GM23338 (cell line): ENCODE measurements around the gene PAMR1. TPM values are rescaled to one million over a fixed set of nuclear protein-coding genes. Genes with fewer than 3 reads are reported as not detected.
"Not testable (repeated sequence)": the region's sequence is repeated elsewhere in the genome, so short reads cannot be mapped to it uniquely, and the experiment has no call there.

Experiments used
- ATAC-seq: fragments of 200-7000 bp; cut with Tn5 transposase; 3 replicates; pipeline ENCODE4 v1.9.1; 2020
- DNase-seq: peaks from one replicate; pipeline ENCODE4 v3.0.0-alpha.2; 2015; ENCODE audit warnings: low spot score
- H2AFZ ChIP-seq: fragments of 200-600 bp; sonication (generic); 2 replicates; pipeline ENCODE4 v1.8.0; 2016; ENCODE audit warnings: antibody characterized with exemption, mild to moderate bottlenecking, moderate library complexity
- H3F3A ChIP-seq: fragments of 200-600 bp; sonication (generic); replicated peaks from 2 replicates; pipeline ENCODE4 v1.8.0; 2017; ENCODE audit warnings: antibody characterized with exemption, mixed run types, low read depth
- H3K27ac ChIP-seq: fragments of 200-600 bp; sonication (generic); 2 replicates; pipeline ENCODE4 v1.6.1; 2016; ENCODE audit warnings: low read depth
- H3K27me3 ChIP-seq: fragments of 200-600 bp; sonication (generic); 2 replicates; pipeline ENCODE4 v1.8.0; 2016; ENCODE audit warnings: mild to moderate bottlenecking, mixed run types, moderate library complexity; ENCODE audit not compliant: insufficient read depth
- H3K36me3 ChIP-seq: fragments of 200-600 bp; sonication (generic); 2 replicates; pipeline ENCODE4 v1.8.0; 2016; ENCODE audit warnings: mild to moderate bottlenecking; ENCODE audit not compliant: insufficient read depth
- H3K4me1 ChIP-seq: fragments of 200-600 bp; sonication (generic); 2 replicates; pipeline ENCODE4 v1.8.0; 2016; ENCODE audit warnings: mild to moderate bottlenecking, moderate library complexity; ENCODE audit not compliant: insufficient read depth
- H3K4me2 ChIP-seq: fragments of 200-600 bp; sonication (generic); 2 replicates; pipeline ENCODE4 v1.7.1; 2017; ENCODE audit warnings: mixed run types
- H3K4me3 ChIP-seq: fragments of 200-600 bp; sonication (generic); 2 replicates; pipeline ENCODE4 v1.6.1; 2016; ENCODE audit warnings: mixed run types
- H3K79me2 ChIP-seq: fragments of 200-600 bp; sonication (generic); replicated peaks from 2 replicates; pipeline ENCODE4 v1.8.0; 2017; ENCODE audit warnings: mild to moderate bottlenecking; ENCODE audit not compliant: insufficient read depth
- H3K9me2 ChIP-seq: fragments of 200-600 bp; sonication (generic); 2 replicates; pipeline ENCODE4 v1.8.0; 2017; ENCODE audit not compliant: insufficient read depth
- H4K20me1 ChIP-seq: fragments of 200-600 bp; sonication (generic); replicated peaks from 2 replicates; pipeline ENCODE4 v1.8.0; 2017; ENCODE audit warnings: mild to moderate bottlenecking; ENCODE audit not compliant: insufficient read depth
- H3K27ac Mint-ChIP-seq: 2 replicates; pipeline ENCODE4 v1.8.0; 2020; ENCODE audit warnings: inconsistent platforms, mild to moderate bottlenecking, moderate library complexity, mixed read lengths
- H3K27me3 Mint-ChIP-seq: 3 replicates; pipeline ENCODE4 v1.8.0; 2022; ENCODE audit warnings: low read depth, mild to moderate bottlenecking, moderate library complexity, mixed read lengths, inconsistent platforms; ENCODE audit not compliant: insufficient read depth, poor library complexity
- H3K36me3 Mint-ChIP-seq: 3 replicates; pipeline ENCODE4 v1.8.0; 2021; ENCODE audit warnings: low read depth, mild to moderate bottlenecking, inconsistent platforms, moderate library complexity, mixed read lengths
- H3K4me1 Mint-ChIP-seq: 3 replicates; pipeline ENCODE4 v1.8.0; 2020; ENCODE audit warnings: mild to moderate bottlenecking, inconsistent platforms, mixed read lengths
- H3K4me3 Mint-ChIP-seq: 3 replicates; pipeline ENCODE4 v1.8.0; 2021; ENCODE audit warnings: moderate library complexity, mild to moderate bottlenecking, inconsistent platforms, mixed read lengths
- H3K9me3 Mint-ChIP-seq: 3 replicates; pipeline ENCODE4 v1.8.0; 2020; ENCODE audit warnings: moderate library complexity, mild to moderate bottlenecking, inconsistent platforms, mixed read lengths
- NANOG ChIP-seq: IDR thresholded peaks from 2 replicates; pipeline ENCODE4 v1.6.1; 2016; ENCODE audit warnings: antibody characterized with exemption, borderline replicate concordance
- ZNF114 ChIP-seq: fragments of 250-450 bp; sonication (Bioruptor Pico); IDR thresholded peaks from 2 replicates; pipeline ENCODE4 v1.5.0; 2020; ENCODE audit warnings: mild to moderate bottlenecking, moderate library complexity
- ZNF462 ChIP-seq: fragments of 250-450 bp; sonication (Bioruptor Pico); IDR thresholded peaks from 2 replicates; pipeline ENCODE4 v1.5.0; 2020; ENCODE audit warnings: mild to moderate bottlenecking, moderate library complexity
- polyA plus RNA-seq: library from polyadenylated mRNA; unstranded; fragments of >200 nt; fragmentation: Nextera tagmentation; extraction: Ambion mirVana; gene quantifications from 2 replicates; pipeline ENCODE4 v1.2.1, GENCODE V29; 2016
- total RNA-seq: library from RNA; depleted of rRNA; stranded (reverse); fragments of >200 nt; shearing (Covaris generic); gene quantifications from 2 replicates; pipeline ENCODE4 v1.2.3, GENCODE V29; 2014

PAMR1 gene
- total and polyA plus RNA-seq, 2 experiments from 2014 or later: 1.6 to 3.1 TPM

DNA sequence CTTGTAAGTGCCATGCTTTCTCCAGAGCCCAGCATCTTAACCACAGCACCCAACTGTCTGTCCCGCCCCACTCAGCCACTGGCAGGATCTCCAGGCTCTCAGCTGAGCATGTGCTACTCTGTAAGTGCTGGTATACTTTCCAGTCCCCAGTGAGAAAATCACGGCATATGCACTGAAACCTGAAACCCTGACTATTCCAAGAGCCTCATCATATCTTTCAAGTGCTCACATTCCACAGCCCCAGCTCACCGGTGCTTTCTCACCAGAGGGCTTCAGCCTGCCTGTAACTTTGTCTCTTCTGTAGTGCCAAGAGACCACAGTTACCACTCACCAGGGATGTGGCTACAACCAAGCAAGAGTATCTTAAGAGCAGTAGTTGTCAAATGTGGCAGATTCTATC, 24.4 kb upstream of the PAMR1 start (continued):
- no peak for TF ChIP-seq ZNF462
- no peak for TF ChIP-seq NANOG

- Histone ChIP-seq H2AFZ (peak overlapping the region; percentile 59; the same call in 1 of the 2 replicates), H3K4me2 (peak overlapping the region; percentile 62; the same call in 1 of the 2 replicates), H3K9me2 (no peaks in the 10 kb centered on the region), H3F3A (no peaks in the 10 kb centered on the region), H3K4me3 (no peak overlapping the region), H4K20me1 (no peaks in the 10 kb centered on the region), H3K36me3 (no peaks in the 10 kb centered on the region), H3K27me3 (no peaks in the 10 kb centered on the region), H3K4me1 (peaks cover 8% of the 10 kb centered on the region), H3K79me2 (no peaks in the 10 kb centered on the region), H3K27ac (peak overlapping the region; percentile 39; the same call in 1 of the 2 replicates)
- no peak for TF ChIP-seq ZNF114 (CRISPR knock-in tag)
- peak; percentile 78; the same call in 1 of the 2 replicates for TF ChIP-seq ZNF462
- ATAC-seq: peak; percentile 92
- Mint-ChIP-seq H3K4me1 (peaks cover 16% of the 10 kb centered on the region), H3K27ac (no peak overlapping the region), H3K36me3 (no peaks in the 10 kb centered on the region), H3K4me3 (no peak overlapping the region), H3K9me3 (no peaks in the 10 kb centered on the region), H3K27me3 (peaks cover 3% of the 10 kb centered on the region)
- DNase-seq: no peak
Measured at GRCh38 chr11:35548925-35549561, 23.6 kb upstream of the PAMR1 start.

DNA sequence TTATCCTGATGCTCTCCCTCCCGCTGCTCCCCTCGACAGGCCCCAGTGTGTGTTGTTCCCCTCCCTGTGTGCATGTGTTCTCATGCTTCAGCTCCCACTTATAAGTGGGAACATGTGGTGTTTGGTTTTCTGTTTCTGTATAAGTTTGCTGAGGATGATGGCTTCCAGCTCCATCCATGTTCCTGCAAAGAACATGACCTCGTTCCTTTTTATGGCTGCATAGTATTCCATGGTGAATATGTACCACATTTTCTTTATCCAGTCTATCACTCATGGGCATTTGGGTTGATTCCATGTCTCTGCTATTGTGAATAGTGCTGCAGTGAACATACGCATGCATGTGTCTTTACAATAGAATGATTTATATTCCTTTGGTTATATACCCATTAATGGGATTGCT, 22.6 kb upstream of the PAMR1 start:
- H3K4me1 Mint-ChIP-seq: peaks cover 18% of the 10 kb centered on the region
- H3K36me3 Mint-ChIP-seq: not testable (repeated sequence)

More for the DNA sequence above, 22.6 kb upstream of the PAMR1 start:
- not testable (repeated sequence) for DNase-seq, H2AFZ ChIP-seq, H3K4me2 ChIP-seq, H4K20me1 ChIP-seq, H3K9me3 Mint-ChIP-seq, H3K4me3 Mint-ChIP-seq, ATAC-seq, H3K27ac Mint-ChIP-seq, H3K27me3 Mint-ChIP-seq, H3K27ac ChIP-seq, H3F3A ChIP-seq, H3K9me2 ChIP-seq, H3K79me2 ChIP-seq, H3K4me1 ChIP-seq, H3K27me3 ChIP-seq, H3K36me3 ChIP-seq, H3K4me3 ChIP-seq
